A673 (cell line): ENCODE results near the gene FAM81A.

Experiments used
- CTCF ChIP-seq: fragments of 300-800, 200-600 bp; sonication (generic); conservative IDR thresholded peaks from 2 replicates; pipeline ENCODE4 v1.5.1; 2017; ENCODE audit warnings: low read depth, mild to moderate bottlenecking, antibody characterized with exemption, low read length, moderate library complexity, mixed read lengths
- EZH2 ChIP-seq: fragments of 200-600 bp; sonication (generic); IDR thresholded peaks from 2 replicates; pipeline ENCODE4 v1.6.1; 2017; ENCODE audit warnings: borderline replicate concordance, low read depth, mild to moderate bottlenecking, mixed read lengths, antibody characterized with exemption, low read length; ENCODE audit not compliant: poor library complexity, severe bottlenecking

- TF ChIP-seq CTCF (no peak), EZH2 (no peak)
Measured at GRCh38 chr15:59567324-59567723, 129.3 kb downstream of the FAM81A start.
